Osteocyte (in vitro differentiated cells): ENCODE measurements around the gene TAF10. TPM values are rescaled to one million over a fixed set of nuclear protein-coding genes. Genes with fewer than 3 reads are reported as not detected.

ENCODE experiments used
- DNase-seq: peaks from one replicate; pipeline ENCODE4 v3.0.0; 2021; ENCODE audit warnings: mixed read lengths; ENCODE audit not compliant: unreplicated experiment; ENCODE audit errors: extremely low spot score
- H3K27ac Mint-ChIP-seq: one replicate; pipeline ENCODE4 v1.8.0; 2021; ENCODE audit warnings: mild to moderate bottlenecking, mixed read lengths; ENCODE audit not compliant: unreplicated experiment
- H3K27me3 Mint-ChIP-seq: one replicate; pipeline ENCODE4 v1.8.0; 2021; ENCODE audit warnings: mixed read lengths; ENCODE audit not compliant: unreplicated experiment
- H3K36me3 Mint-ChIP-seq: one replicate; pipeline ENCODE4 v1.8.0; 2021; ENCODE audit warnings: mixed read lengths; ENCODE audit not compliant: unreplicated experiment
- H3K4me1 Mint-ChIP-seq: one replicate; pipeline ENCODE4 v1.8.0; 2021; ENCODE audit warnings: mixed read lengths; ENCODE audit not compliant: unreplicated experiment
- H3K4me3 Mint-ChIP-seq: one replicate; pipeline ENCODE4 v1.8.0; 2021; ENCODE audit warnings: mild to moderate bottlenecking, moderate library complexity, mixed read lengths; ENCODE audit not compliant: unreplicated experiment
- H3K9me3 Mint-ChIP-seq: one replicate; pipeline ENCODE4 v1.8.0; 2021; ENCODE audit warnings: mixed read lengths; ENCODE audit not compliant: unreplicated experiment
- total RNA-seq: library from RNA; stranded (reverse); gene quantifications from 2 replicates; pipeline ENCODE4 v1.2.1, GENCODE V29; 2021
- TF ChIP-seq, protein P1 (sequence below): fragments of 200-600 bp; sonication (generic); IDR thresholded peaks from 2 replicates; pipeline ENCODE4 v1.5.0; 2021; ENCODE audit warnings: antibody characterized with exemption, mild to moderate bottlenecking, moderate library complexity

TAF10 gene
- total RNA-seq, 1 donor from 2014 or later = 100 TPM

DNA sequence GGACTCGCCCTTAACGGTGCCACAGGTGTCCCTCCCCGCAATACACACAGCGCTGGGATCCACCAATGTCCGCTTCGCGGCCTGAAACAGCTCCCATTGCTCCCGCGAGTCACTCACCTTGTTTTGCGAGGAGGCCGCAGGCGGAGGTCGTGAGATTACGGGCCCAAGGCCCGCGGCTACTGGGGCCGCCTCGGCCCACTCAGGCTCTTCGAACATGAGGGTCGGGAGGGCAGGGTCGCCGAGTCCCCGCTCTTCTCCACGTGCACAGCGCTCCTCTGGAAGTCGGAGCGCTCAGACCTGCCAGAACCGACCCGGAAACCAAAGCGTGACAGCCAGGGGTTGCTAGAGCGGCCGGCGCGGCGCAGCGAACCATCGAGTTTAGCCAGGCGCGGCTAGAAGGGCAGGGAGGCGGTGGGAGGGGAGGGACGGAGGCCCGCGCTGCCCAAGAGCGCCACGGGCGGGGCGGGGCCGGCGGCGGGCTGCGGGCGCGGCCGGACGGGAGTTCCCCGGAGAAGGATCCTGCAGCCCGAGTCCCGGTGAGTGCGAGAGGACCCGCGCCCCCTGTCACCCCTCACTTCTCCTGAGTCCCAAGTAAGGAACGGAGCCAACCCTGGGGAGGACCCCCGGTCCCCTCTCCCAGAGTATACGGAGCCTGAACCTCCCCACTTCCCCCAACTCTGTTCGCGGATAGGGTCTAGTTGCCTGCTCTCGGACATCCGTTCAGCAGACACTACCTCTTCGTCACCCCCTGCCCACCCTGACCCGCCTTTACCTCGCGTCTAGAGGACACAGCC is 8.5 kb downstream of the TAF10 start, which contains the start of the genes ILK and RRP8:
TSS of gene ILK (plus strand) at position 488 of the 794 bp plus-strand sequence. CDS start 498 bp downstream, outside the sequence.
TSS of gene RRP8 (minus strand) at position 330 of the 794 bp plus-strand sequence. CDS start at position 216, 114 bp downstream.
- TF ChIP-seq, protein P1, sequence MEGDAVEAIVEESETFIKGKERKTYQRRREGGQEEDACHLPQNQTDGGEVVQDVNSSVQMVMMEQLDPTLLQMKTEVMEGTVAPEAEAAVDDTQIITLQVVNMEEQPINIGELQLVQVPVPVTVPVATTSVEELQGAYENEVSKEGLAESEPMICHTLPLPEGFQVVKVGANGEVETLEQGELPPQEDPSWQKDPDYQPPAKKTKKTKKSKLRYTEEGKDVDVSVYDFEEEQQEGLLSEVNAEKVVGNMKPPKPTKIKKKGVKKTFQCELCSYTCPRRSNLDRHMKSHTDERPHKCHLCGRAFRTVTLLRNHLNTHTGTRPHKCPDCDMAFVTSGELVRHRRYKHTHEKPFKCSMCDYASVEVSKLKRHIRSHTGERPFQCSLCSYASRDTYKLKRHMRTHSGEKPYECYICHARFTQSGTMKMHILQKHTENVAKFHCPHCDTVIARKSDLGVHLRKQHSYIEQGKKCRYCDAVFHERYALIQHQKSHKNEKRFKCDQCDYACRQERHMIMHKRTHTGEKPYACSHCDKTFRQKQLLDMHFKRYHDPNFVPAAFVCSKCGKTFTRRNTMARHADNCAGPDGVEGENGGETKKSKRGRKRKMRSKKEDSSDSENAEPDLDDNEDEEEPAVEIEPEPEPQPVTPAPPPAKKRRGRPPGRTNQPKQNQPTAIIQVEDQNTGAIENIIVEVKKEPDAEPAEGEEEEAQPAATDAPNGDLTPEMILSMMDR = peak; percentile 36
- no peaks in the 10 kb centered on the region for H3K9me3 Mint-ChIP-seq
- no peak within 1 kb of the TSS for H3K4me3 Mint-ChIP-seq
- peaks cover 13% of the 10 kb centered on the region for H3K36me3 Mint-ChIP-seq
- no peak within 1 kb of the TSS for H3K27ac Mint-ChIP-seq
- no peaks in the 10 kb centered on the region for H3K27me3 Mint-ChIP-seq
- DNase-seq = peak; percentile 95
- H3K4me1 Mint-ChIP-seq = peaks cover 7% of the 10 kb centered on the region

DNA sequence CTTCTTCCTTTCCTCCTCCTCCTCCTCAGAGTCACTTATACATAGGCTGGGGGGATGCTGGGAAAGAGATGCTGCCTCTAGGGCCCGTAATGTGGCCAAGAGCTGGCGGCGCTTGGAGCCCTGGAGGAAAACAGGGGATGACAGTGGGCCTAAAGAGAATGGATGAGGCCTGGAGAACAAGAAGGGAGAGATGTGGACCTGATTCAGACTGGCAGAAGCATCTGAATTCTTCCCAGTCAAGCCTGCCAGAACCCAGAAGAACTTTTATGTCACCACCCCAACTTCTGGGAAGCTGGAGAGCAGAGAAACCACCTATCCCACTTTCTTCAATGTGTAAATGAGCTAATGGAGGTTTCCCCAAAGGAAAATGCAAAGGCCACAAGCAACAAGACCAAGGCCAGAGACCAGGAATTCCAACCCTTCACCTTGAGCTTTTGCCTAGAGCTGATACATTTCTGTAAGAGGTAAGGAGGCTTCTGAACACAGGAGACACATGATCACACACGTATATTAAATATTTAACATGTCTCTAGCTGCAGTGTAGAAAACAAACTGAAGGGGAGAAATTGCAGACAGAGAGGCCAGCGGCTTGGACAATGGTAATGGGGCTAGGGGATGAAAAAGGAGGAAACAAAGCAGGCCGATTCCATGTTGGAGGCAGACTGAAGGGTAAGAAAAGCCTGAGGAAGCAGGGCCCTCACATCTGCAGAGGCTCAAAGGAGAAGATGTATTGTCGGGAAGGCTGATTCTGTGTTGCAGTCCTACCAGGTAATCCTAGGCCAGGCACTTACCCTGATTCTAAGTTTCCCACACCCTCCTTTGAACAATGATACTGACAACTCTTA is 9.7 kb downstream of the TAF10 start:
- DNase-seq = peak; percentile 44
- Mint-ChIP-seq H3K4me3 (no peak overlapping the region), H3K36me3 (peaks cover 14% of the 10 kb centered on the region), H3K9me3 (no peaks in the 10 kb centered on the region), H3K27me3 (no peaks in the 10 kb centered on the region), H3K27ac (no peak overlapping the region), H3K4me1 (peaks cover 2% of the 10 kb centered on the region)
- TF ChIP-seq, protein P1 = no peak

- TF ChIP-seq, protein P1 = no peak
- H3K27me3 Mint-ChIP-seq = no peaks in the 10 kb centered on the region
- H3K27ac Mint-ChIP-seq = no peak overlapping the region
- H3K36me3 Mint-ChIP-seq = peaks cover 21% of the 10 kb centered on the region
- peak; percentile 76 for DNase-seq
- no peaks in the 10 kb centered on the region for H3K9me3 Mint-ChIP-seq
- peaks cover 2% of the 10 kb centered on the region for H3K4me1 Mint-ChIP-seq
- H3K4me3 Mint-ChIP-seq = no peak overlapping the region
Observed at GRCh38 chr11:6601041-6601461, 11.0 kb downstream of the TAF10 start.

DNA sequence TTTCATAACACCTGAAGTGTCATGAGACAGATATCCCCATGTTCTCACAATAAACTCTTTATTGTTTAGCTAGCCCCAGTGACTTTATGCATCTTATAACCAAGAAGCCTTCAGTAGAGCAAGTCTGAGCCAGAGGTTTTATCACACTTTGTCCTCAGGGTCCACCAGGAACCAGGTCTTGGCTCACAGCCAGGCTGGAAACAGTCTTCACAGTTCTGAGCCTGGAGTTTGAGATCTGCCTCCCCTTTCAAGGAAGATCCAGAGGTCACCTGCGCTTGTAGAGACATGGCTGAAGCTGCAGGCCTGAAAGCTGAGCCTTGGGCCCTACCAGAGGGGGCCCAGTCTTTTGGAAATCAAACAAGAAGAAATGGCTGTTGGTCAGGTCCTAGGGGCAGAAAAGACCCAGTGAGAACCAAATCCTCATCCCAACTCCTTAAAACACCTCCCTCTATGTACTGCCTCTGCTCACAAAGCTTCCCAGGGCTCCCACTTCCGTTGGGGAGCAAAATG is 12.1 kb downstream of the TAF10 start:
- Mint-ChIP-seq H3K4me1 (peaks cover 2% of the 10 kb centered on the region), H3K27me3 (no peaks in the 10 kb centered on the region), H3K36me3 (peaks cover 28% of the 10 kb centered on the region), H3K27ac (no peak overlapping the region), H3K9me3 (no peaks in the 10 kb centered on the region), H3K4me3 (no peak overlapping the region)
- TF ChIP-seq, protein P1 = no peak
- DNase-seq = peak; percentile 67
